Measurements from ENCODE around the gene SIPA1L3.

Gene SIPA1L3

DNA sequence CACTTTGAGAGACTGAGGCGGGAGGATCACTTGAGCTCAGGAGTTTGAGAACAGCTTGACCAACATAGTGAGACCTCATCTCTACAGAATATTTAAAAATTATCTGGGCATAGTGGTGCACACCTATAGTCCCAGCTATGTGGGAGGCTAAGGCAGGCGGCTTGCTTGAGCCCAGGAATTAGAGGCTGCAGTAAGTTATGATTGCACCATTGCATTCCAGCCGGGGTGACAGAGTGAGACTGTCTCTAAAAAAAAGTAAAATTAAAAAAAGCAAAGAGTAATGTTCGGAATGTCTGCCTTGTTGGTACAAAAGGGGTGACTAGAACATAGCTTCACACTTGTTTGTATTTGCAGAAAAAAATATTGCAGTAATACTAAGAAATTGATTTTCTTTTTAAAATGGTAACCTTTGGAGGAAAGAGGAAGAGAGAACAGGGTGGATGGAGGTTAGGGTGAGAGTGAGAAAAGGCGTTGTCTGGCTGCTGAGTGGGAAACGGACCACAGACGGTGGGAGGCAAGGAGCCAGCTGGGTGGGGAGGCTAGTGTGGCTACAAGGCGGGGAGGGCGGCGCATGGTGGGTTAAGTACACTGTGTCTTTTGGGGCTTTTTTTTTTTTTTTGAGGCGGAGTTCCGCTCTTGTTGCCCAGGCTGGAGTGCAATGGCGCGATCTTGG, 339.0 kb downstream of the SIPA1L3 start:
- no peak overlapping the region for H3K27ac ChIP-seq (replicated peaks; ENCODE audit: low read length)
- H4K8ac ChIP-seq (ENCODE audit: low read depth, low read length) = no peak overlapping the region
- DNase-seq (ENCODE audit: low spot score) = no peak
- H4K91ac ChIP-seq (ENCODE audit: low read depth, low read length, poor library complexity) = no peak overlapping the region
- H3K9ac ChIP-seq (ENCODE audit: low read depth, low read length, poor library complexity) = no peak overlapping the region
- H3K23ac ChIP-seq (ENCODE audit: low read depth, low read length, poor library complexity) = no peak overlapping the region
- no peaks in the 10 kb centered on the region for H3K9me3 ChIP-seq (replicated peaks in 1 of 2; ENCODE audit: control insufficient read depth in 2 of 2, insufficient read depth in 1 of 2, low read depth in 1 of 2, low read length in 2 of 2)
- H2BK120ac ChIP-seq (ENCODE audit: low read depth, low read length) = no peak overlapping the region
- H3K36me3 ChIP-seq (replicated peaks in 1 of 2; ENCODE audit: control insufficient read depth in 2 of 2, insufficient read depth in 2 of 2, low read length in 2 of 2) = no peaks in the 10 kb centered on the region
- no peak overlapping the region for H2BK15ac ChIP-seq (ENCODE audit: low read length)
- H2AK5ac ChIP-seq (ENCODE audit: low read depth, low read length) = no peak overlapping the region
- no peak overlapping the region for H3K4ac ChIP-seq (ENCODE audit: low read length)
- no CpG with 5 or more reads among the region's 14 CpGs for WGBS, 2 donors (ENCODE audit: extremely low coverage in 2 of 2, insufficient read length in 2 of 2, insufficient replicate concordance in 1 of 2)
- H2AFZ ChIP-seq (ENCODE audit: low read length) = no peak overlapping the region
- H3K18ac ChIP-seq (ENCODE audit: low read length) = no peak overlapping the region
- no peak overlapping the region for H2BK12ac ChIP-seq (ENCODE audit: low read length)
- H2BK5ac ChIP-seq (ENCODE audit: low read length) = no peak overlapping the region
- no peak overlapping the region for H3K14ac ChIP-seq (ENCODE audit: low read length)
- peaks cover 4 to 5% of the 10 kb centered on the region in 2 donors for H3K4me1 ChIP-seq (ENCODE audit: control insufficient read depth in 2 of 2, insufficient read depth in 1 of 2, low read depth in 1 of 2, low read length in 2 of 2)
- peaks cover 0 to 4% (median 0%) of the 10 kb centered on the region in 3 experiments for H3K27me3 ChIP-seq (ENCODE audit: control insufficient read depth in 3 of 3, insufficient read depth in 3 of 3, low read depth in 1 of 3, low read length in 3 of 3)
- H3K4me2 ChIP-seq (ENCODE audit: insufficient read depth, low read length, poor library complexity, severe bottlenecking) = no peak overlapping the region
- H3K79me1 ChIP-seq (ENCODE audit: low read depth, low read length) = no peaks in the 10 kb centered on the region
- H3K4me3 ChIP-seq (ENCODE audit: low read length in 2 of 2) = no peak overlapping the region

DNA sequence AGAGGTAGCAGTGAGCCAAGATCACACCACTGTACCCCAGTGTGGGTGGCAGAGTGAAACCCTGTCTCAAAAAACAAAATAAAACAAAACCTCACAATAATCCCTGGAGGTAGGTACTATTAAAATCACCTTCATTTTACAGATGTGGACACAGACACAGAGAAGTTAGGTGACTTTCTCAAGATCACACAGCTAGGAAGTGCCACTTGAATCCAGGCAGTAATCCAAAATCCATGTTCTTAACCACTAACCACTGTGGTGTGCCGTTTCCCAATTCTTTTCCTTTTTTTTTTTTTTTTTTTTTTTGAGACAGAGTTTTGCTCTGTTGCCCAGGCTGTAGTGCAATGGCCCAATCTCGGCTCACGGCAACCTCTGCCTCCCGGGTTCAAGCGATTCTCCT, 340.1 kb downstream of the SIPA1L3 start:
- no peak for DNase-seq (ENCODE audit: low spot score)
- no peaks in the 10 kb centered on the region for H3K9me3 ChIP-seq (replicated peaks in 1 of 2; ENCODE audit: control insufficient read depth in 2 of 2, insufficient read depth in 1 of 2, low read depth in 1 of 2, low read length in 2 of 2)
- H3K9ac ChIP-seq (ENCODE audit: low read depth, low read length, poor library complexity) = no peak overlapping the region
- H4K91ac ChIP-seq (ENCODE audit: low read depth, low read length, poor library complexity) = no peak overlapping the region
- H3K4me1 ChIP-seq (ENCODE audit: control insufficient read depth in 2 of 2, insufficient read depth in 1 of 2, low read depth in 1 of 2, low read length in 2 of 2) = peaks cover 12 to 15% of the 10 kb centered on the region in 2 donors
- no peak overlapping the region for H3K18ac ChIP-seq (ENCODE audit: low read length)
- no peaks in the 10 kb centered on the region for H3K36me3 ChIP-seq (replicated peaks in 1 of 2; ENCODE audit: control insufficient read depth in 2 of 2, insufficient read depth in 2 of 2, low read length in 2 of 2)
- H2AK5ac ChIP-seq (ENCODE audit: low read depth, low read length) = no peak overlapping the region
- no peak overlapping the region for H3K4ac ChIP-seq (ENCODE audit: low read length)
- peaks cover 0 to 4% (median 0%) of the 10 kb centered on the region in 3 experiments for H3K27me3 ChIP-seq (ENCODE audit: control insufficient read depth in 3 of 3, insufficient read depth in 3 of 3, low read depth in 1 of 3, low read length in 3 of 3)
- no peak overlapping the region for H3K27ac ChIP-seq (replicated peaks; ENCODE audit: low read length)
- no peak overlapping the region for H4K8ac ChIP-seq (ENCODE audit: low read depth, low read length)
- no peak overlapping the region for H2AFZ ChIP-seq (ENCODE audit: low read length)
- H3K79me1 ChIP-seq (ENCODE audit: low read depth, low read length) = no peaks in the 10 kb centered on the region
- no CpG with 5 or more reads among the region's 5 CpGs for WGBS, 2 donors (ENCODE audit: extremely low coverage in 2 of 2, insufficient read length in 2 of 2, insufficient replicate concordance in 1 of 2)
- no peak overlapping the region for H2BK120ac ChIP-seq (ENCODE audit: low read depth, low read length)
- H2BK15ac ChIP-seq (ENCODE audit: low read length) = no peak overlapping the region
- H2BK12ac ChIP-seq (ENCODE audit: low read length) = no peak overlapping the region
- no peak overlapping the region for H3K4me2 ChIP-seq (ENCODE audit: insufficient read depth, low read length, poor library complexity, severe bottlenecking)
- H3K14ac ChIP-seq (ENCODE audit: low read length) = no peak overlapping the region
- no peak overlapping the region for H2BK5ac ChIP-seq (ENCODE audit: low read length)
- H3K23ac ChIP-seq (ENCODE audit: low read depth, low read length, poor library complexity) = no peak overlapping the region
- H3K4me3 ChIP-seq (ENCODE audit: low read length in 2 of 2) = no peak overlapping the region

DNA sequence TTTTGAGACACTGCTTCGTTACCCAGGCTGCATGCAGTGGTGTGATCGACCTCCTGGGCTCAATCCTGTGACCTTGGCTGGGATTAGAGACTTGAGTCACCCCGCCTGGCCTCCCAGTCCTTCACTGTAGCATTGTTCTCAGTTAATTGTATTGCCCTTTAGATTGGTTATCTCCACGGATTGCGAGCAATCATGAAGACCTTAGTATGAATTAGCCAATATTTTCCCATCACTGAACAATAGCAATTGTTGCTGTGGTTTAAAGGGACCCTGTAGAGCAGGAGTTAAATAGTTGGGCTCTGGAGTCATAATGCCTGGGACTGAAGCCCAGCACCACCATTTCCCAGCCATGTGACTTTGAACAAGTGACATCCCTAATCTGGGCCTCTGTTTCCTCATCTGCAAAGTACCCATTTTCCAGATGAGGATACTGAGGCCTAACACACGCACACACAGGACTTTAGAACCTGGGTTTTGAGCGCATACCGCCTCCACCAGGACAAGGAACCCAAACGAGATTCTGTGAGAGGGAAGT, 340.8 kb downstream of the SIPA1L3 start:
- H3K4me3 ChIP-seq (ENCODE audit: low read length in 2 of 2) = no peak overlapping the region
- no peak overlapping the region for H2BK15ac ChIP-seq (ENCODE audit: low read length)
- no peak overlapping the region for H3K9ac ChIP-seq (ENCODE audit: low read depth, low read length, poor library complexity)
- H3K4ac ChIP-seq (ENCODE audit: low read length) = no peak overlapping the region
- no peak overlapping the region for H4K8ac ChIP-seq (ENCODE audit: low read depth, low read length)
- H2AK5ac ChIP-seq (ENCODE audit: low read depth, low read length) = no peak overlapping the region
- H3K4me1 ChIP-seq (ENCODE audit: control insufficient read depth in 2 of 2, insufficient read depth in 1 of 2, low read depth in 1 of 2, low read length in 2 of 2) = peaks cover 18 to 22% of the 10 kb centered on the region in 2 donors
- WGBS, 2 donors (ENCODE audit: extremely low coverage in 2 of 2, insufficient read length in 2 of 2, insufficient replicate concordance in 1 of 2) = no CpG with 5 or more reads among the region's 9 CpGs
- H3K27me3 ChIP-seq (ENCODE audit: control insufficient read depth in 3 of 3, insufficient read depth in 3 of 3, low read depth in 1 of 3, low read length in 3 of 3) = peaks cover 0 to 4% (median 0%) of the 10 kb centered on the region in 3 experiments
- no peak overlapping the region for H3K14ac ChIP-seq (ENCODE audit: low read length)
- H2BK12ac ChIP-seq (ENCODE audit: low read length) = no peak overlapping the region
- no peak overlapping the region for H3K4me2 ChIP-seq (ENCODE audit: insufficient read depth, low read length, poor library complexity, severe bottlenecking)
- no peak for DNase-seq (ENCODE audit: low spot score)
- no peaks in the 10 kb centered on the region for H3K79me1 ChIP-seq (ENCODE audit: low read depth, low read length)
- H2BK5ac ChIP-seq (ENCODE audit: low read length) = no peak overlapping the region
- no peaks in the 10 kb centered on the region for H3K9me3 ChIP-seq (replicated peaks in 1 of 2; ENCODE audit: control insufficient read depth in 2 of 2, insufficient read depth in 1 of 2, low read depth in 1 of 2, low read length in 2 of 2)
- H4K91ac ChIP-seq (ENCODE audit: low read depth, low read length, poor library complexity) = no peak overlapping the region
- H2AFZ ChIP-seq (ENCODE audit: low read length) = no peak overlapping the region
- no peak overlapping the region for H3K18ac ChIP-seq (ENCODE audit: low read length)
- no peak overlapping the region for H3K23ac ChIP-seq (ENCODE audit: low read depth, low read length, poor library complexity)
- no peaks in the 10 kb centered on the region for H3K36me3 ChIP-seq (replicated peaks in 1 of 2; ENCODE audit: control insufficient read depth in 2 of 2, insufficient read depth in 2 of 2, low read length in 2 of 2)
- no peak overlapping the region for H3K27ac ChIP-seq (replicated peaks; ENCODE audit: low read length)
- H2BK120ac ChIP-seq (ENCODE audit: low read depth, low read length) = no peak overlapping the region

DNA sequence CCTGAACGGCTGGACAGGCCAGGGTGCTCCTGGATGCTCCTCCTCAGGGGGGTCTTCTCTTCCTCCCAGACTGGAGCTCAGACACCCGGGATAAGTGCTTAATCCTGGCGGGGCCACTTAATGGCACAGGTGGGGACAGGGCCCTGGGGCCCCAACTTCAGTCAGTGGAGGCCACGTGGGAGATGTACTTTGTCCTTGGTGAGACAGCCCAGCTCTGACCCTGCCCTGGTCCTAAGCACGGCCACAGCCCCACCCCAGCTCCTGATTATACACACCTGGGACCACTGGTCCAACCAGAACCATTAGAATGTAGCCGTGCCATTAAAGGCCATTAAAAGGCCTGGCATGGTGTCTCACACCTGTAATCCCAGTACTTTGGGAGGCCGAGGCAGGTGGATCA, 341.4 kb downstream of the SIPA1L3 start:
- WGBS, 2 donors (ENCODE audit: extremely low coverage in 2 of 2, insufficient read length in 2 of 2, insufficient replicate concordance in 1 of 2) = no CpG with 5 or more reads among the region's 7 CpGs
- no peak for DNase-seq (ENCODE audit: low spot score)
- Histone ChIP-seq H2BK15ac (ENCODE audit: low read length) (no peak overlapping the region), H3K4me1 (ENCODE audit: control insufficient read depth in 2 of 2, insufficient read depth in 1 of 2, low read depth in 1 of 2, low read length in 2 of 2) (peaks cover 24 to 28% of the 10 kb centered on the region in 2 donors), H2AFZ (ENCODE audit: low read length) (no peak overlapping the region), H4K91ac (ENCODE audit: low read depth, low read length, poor library complexity) (no peak overlapping the region), H3K27me3 (ENCODE audit: control insufficient read depth in 3 of 3, insufficient read depth in 3 of 3, low read depth in 1 of 3, low read length in 3 of 3) (peaks cover 0 to 4% (median 1%) of the 10 kb centered on the region in 3 experiments), H3K14ac (ENCODE audit: low read length) (no peak overlapping the region), H4K8ac (ENCODE audit: low read depth, low read length) (no peak overlapping the region), H2BK120ac (ENCODE audit: low read depth, low read length) (no peak overlapping the region), H3K4ac (ENCODE audit: low read length) (no peak overlapping the region), H2AK5ac (ENCODE audit: low read depth, low read length) (peak overlapping the region; percentile 83), H3K27ac (replicated peaks; ENCODE audit: low read length) (no peak overlapping the region), H3K23ac (ENCODE audit: low read depth, low read length, poor library complexity) (no peak overlapping the region), H2BK12ac (ENCODE audit: low read length) (no peak overlapping the region), H3K9ac (ENCODE audit: low read depth, low read length, poor library complexity) (no peak overlapping the region), H3K9me3 (replicated peaks in 1 of 2; ENCODE audit: control insufficient read depth in 2 of 2, insufficient read depth in 1 of 2, low read depth in 1 of 2, low read length in 2 of 2) (no peaks in the 10 kb centered on the region), H2BK5ac (ENCODE audit: low read length) (no peak overlapping the region), H3K79me1 (ENCODE audit: low read depth, low read length) (no peaks in the 10 kb centered on the region), H3K36me3 (replicated peaks in 1 of 2; ENCODE audit: control insufficient read depth in 2 of 2, insufficient read depth in 2 of 2, low read length in 2 of 2) (no peaks in the 10 kb centered on the region), H3K4me2 (ENCODE audit: insufficient read depth, low read length, poor library complexity, severe bottlenecking) (no peak overlapping the region), H3K18ac (ENCODE audit: low read length) (no peak overlapping the region), H3K4me3 (ENCODE audit: low read length in 2 of 2) (peak overlapping the region in 1 of 2 donors; percentile 24)

Data from neuronal stem cell (in vitro differentiated cells).